Vagina (tissue), 2 donors: ENCODE measurements around the gene TGFBR3L. TPM values are rescaled to one million over a fixed set of nuclear protein-coding genes. Genes with fewer than 3 reads are reported as not detected.

Experiments
- DNase-seq, 2 donors: peaks; one replicate each; pipeline ENCODE4 v3.0.0-alpha.2; 2017; ENCODE audit errors: extremely low spot score in 2 of 2
- H3K27ac ChIP-seq: fragments of 200-600 bp; sonication (generic); one replicate; pipeline ENCODE4 v1.5.1; 2019
- H3K27me3 ChIP-seq: fragments of 200-600 bp; sonication (generic); one replicate; pipeline ENCODE4 v1.5.1; 2019
- H3K36me3 ChIP-seq, 2 donors: fragments of 200-600 bp; sonication (generic); one replicate each; pipeline ENCODE4 v1.5.1; 2017 to 2019
- H3K4me1 ChIP-seq: fragments of 200-600 bp; sonication (generic); one replicate; pipeline ENCODE4 v1.5.1; 2019
- H3K4me3 ChIP-seq, 2 donors: fragments of 200-600 bp; sonication (generic); 1 replicate in 1 of 2; 2 replicates in 1 of 2; pipeline ENCODE4 v1.5.1; 2016 to 2019
- H3K9me3 ChIP-seq: fragments of 200-600 bp; sonication (generic); one replicate; pipeline ENCODE4 v1.5.1; 2019
- POLR2A ChIP-seq, 2 donors: fragments of 450-650 bp; IDR thresholded peaks; one replicate each; pipeline ENCODE4 v1.6.1; 2017; ENCODE audit warnings: antibody characterized with exemption in 2 of 2, mild to moderate bottlenecking in 2 of 2, moderate library complexity in 2 of 2
- POLR2AphosphoS5 ChIP-seq, 2 donors: sonication (generic); formaldehyde crosslinking; IDR thresholded peaks; one replicate each; pipeline ENCODE4 v1.9.0; 2017; ENCODE audit warnings: antibody characterized with exemption in 2 of 2, mild to moderate bottlenecking in 2 of 2, low read depth in 1 of 2; ENCODE audit not compliant: insufficient read depth in 1 of 2
- intact Hi-C: fragments of 100-400 bp; cut with DNase I; formaldehyde crosslinking; loops from one replicate; pipeline ENCODE4 v1.15.1; 2023
- total RNA-seq: library from RNA; depleted of rRNA; stranded (reverse); fragments of >200 nt; gene quantifications from one replicate; pipeline ENCODE4 v1.2.3, GENCODE V29; 2016
- TF ChIP-seq, protein P1 (sequence below), 3 experiments: fragments of 450-650 bp in 2 of 3; fragments of 200-600 bp in 1 of 3; sonication (generic) in 1 of 3; IDR thresholded peaks; one replicate each; pipeline ENCODE4 v1.5.1; 2017 to 2019; ENCODE audit warnings: antibody characterized with exemption in 3 of 3, mild to moderate bottlenecking in 2 of 3, moderate library complexity in 2 of 3

Gene TGFBR3L
- total RNA-seq, 1 donor from 2014 or later = 1.5 TPM

- Histone ChIP-seq H3K27ac (peak within 1 kb of the TSS; percentile 95), H3K4me1 (peaks cover 35% of the 10 kb centered on the region), H3K9me3 (no peaks in the 10 kb centered on the region), H3K36me3 (peaks cover 0 to 20% of the 10 kb centered on the region in 2 donors), H3K4me3 (peak within 1 kb of the TSS; percentile 64 to 71), H3K27me3 (no peaks in the 10 kb centered on the region)
- intact Hi-C loops = loop anchor here (10.0 kb wide), 2 partner anchors 61 to 311 kb away; partner anchors contain the start of gene ELAVL1
- TF ChIP-seq, protein P1, sequence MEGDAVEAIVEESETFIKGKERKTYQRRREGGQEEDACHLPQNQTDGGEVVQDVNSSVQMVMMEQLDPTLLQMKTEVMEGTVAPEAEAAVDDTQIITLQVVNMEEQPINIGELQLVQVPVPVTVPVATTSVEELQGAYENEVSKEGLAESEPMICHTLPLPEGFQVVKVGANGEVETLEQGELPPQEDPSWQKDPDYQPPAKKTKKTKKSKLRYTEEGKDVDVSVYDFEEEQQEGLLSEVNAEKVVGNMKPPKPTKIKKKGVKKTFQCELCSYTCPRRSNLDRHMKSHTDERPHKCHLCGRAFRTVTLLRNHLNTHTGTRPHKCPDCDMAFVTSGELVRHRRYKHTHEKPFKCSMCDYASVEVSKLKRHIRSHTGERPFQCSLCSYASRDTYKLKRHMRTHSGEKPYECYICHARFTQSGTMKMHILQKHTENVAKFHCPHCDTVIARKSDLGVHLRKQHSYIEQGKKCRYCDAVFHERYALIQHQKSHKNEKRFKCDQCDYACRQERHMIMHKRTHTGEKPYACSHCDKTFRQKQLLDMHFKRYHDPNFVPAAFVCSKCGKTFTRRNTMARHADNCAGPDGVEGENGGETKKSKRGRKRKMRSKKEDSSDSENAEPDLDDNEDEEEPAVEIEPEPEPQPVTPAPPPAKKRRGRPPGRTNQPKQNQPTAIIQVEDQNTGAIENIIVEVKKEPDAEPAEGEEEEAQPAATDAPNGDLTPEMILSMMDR (IDR thresholded peaks at IDR 0.05) = no peak
- TF ChIP-seq POLR2AphosphoS5 (IDR thresholded peaks at IDR 0.05; ENCODE audit: insufficient read depth in 1 of 2, low read depth in 1 of 2) (peak; percentile 98 to 99), POLR2A (IDR thresholded peaks at IDR 0.05) (peak in 1 of 2 donors; percentile 59)
- DNase-seq = peak; percentile 99 to 100
Observed at GRCh38 chr19:7943444-7944176, 29.0 kb downstream of the TGFBR3L start, which contains the start of gene TIMM44. Gene TIMM44, minus strand, starts transcription at chr19:7943666. Its CDS starts 15 bp downstream, at chr19:7943651.

DNA sequence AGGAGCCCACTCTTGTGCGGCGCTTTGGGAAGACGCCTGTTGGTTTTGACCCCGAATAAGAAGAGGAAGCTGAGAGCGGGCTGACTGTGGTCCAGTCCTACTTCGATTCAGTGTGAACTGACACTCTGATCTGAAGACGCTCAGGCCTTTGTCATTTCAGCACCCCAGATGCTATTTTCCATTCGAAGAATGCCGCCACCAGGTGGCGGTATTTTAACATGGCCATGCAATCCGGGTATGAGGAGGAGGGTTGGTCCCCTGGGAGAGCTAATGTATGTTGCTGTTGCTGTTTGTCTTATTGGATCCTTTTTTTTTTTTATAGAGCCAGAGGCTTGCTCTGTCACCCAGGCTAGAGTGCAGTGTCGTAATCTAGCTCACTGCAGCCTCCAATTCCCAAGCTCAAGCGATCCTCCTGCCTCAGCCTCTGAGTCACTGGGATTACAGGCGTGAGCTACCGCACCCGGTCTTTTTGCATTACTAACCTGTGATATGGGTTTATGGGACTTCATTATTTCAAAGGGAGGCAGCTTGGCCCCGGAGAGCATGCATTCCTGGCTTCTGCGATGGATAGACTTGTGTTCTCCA lies 29.6 kb downstream of the TGFBR3L start:
- no peaks in the 10 kb centered on the region for H3K9me3 ChIP-seq
- no peaks in the 10 kb centered on the region for H3K27me3 ChIP-seq
- no peak for TF ChIP-seq POLR2AphosphoS5 (IDR thresholded peaks at IDR 0.05; ENCODE audit: insufficient read depth in 1 of 2, low read depth in 1 of 2)
- TF ChIP-seq POLR2A (IDR thresholded peaks at IDR 0.05) = no peak
- TF ChIP-seq, protein P1 (IDR thresholded peaks at IDR 0.05) = peak; percentile 73 to 75 (median 74)
- intact Hi-C loops = loop anchor here (10.0 kb wide), 2 partner anchors 61 to 311 kb away; partner anchors contain the start of gene ELAVL1
- peak overlapping the region; percentile 42 to 71 for H3K4me3 ChIP-seq
- DNase-seq = no peak
- peaks cover 0 to 20% of the 10 kb centered on the region in 2 donors for H3K36me3 ChIP-seq
- peak overlapping the region; percentile 66 for H3K27ac ChIP-seq
- H3K4me1 ChIP-seq = peaks cover 35% of the 10 kb centered on the region

DNA sequence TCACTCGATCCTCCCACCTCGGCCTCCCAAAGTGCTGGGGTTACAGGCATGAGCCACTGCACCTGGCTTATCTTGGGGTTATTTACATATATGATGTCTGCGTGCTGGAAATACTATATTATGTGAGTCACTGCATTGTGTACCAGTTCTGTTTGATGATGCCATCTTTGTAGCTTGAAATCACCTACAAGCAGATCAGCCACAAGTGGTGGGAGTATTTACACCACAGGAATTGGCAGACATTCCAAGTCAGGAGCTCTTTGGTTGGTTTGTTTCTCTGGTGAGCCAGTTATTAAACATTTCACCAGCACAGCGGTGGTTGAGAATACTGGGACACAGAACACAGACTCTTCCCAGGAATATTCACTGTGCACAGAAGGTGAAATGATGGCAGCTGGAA lies 33.3 kb downstream of the TGFBR3L start:
- TF ChIP-seq, protein P1 (IDR thresholded peaks at IDR 0.05) = no peak
- TF ChIP-seq POLR2A (IDR thresholded peaks at IDR 0.05) (no peak), POLR2AphosphoS5 (IDR thresholded peaks at IDR 0.05; ENCODE audit: insufficient read depth in 1 of 2, low read depth in 1 of 2) (no peak)
- no peaks in the 10 kb centered on the region for H3K27me3 ChIP-seq
- H3K36me3 ChIP-seq = no peaks in the 10 kb centered on the region
- no peak overlapping the region for H3K4me3 ChIP-seq
- peaks cover 3% of the 10 kb centered on the region for H3K4me1 ChIP-seq
- intact Hi-C loops = loop anchor here (10.0 kb wide), 2 partner anchors 57 to 307 kb away; partner anchors contain the start of gene ELAVL1
- no peaks in the 10 kb centered on the region for H3K9me3 ChIP-seq
- H3K27ac ChIP-seq = no peak overlapping the region
- DNase-seq = no peak

- no peak overlapping the region for H3K4me3 ChIP-seq
- TF ChIP-seq, protein P1 (IDR thresholded peaks at IDR 0.05) = no peak
- no peak for TF ChIP-seq POLR2A (IDR thresholded peaks at IDR 0.05)
- no peak for TF ChIP-seq POLR2AphosphoS5 (IDR thresholded peaks at IDR 0.05; ENCODE audit: insufficient read depth in 1 of 2, low read depth in 1 of 2)
- no peaks in the 10 kb centered on the region for H3K27me3 ChIP-seq
- no peaks in the 10 kb centered on the region for H3K36me3 ChIP-seq
- no peaks in the 10 kb centered on the region for H3K4me1 ChIP-seq
- H3K27ac ChIP-seq = no peak overlapping the region
- H3K9me3 ChIP-seq = no peaks in the 10 kb centered on the region
- DNase-seq = no peak
- intact Hi-C loops = no loop called here
Observed at GRCh38 chr19:7953060-7953459, 38.4 kb downstream of the TGFBR3L start.
